GM23338 (cell line): ENCODE data around the gene RAB34. TPM values are rescaled to one million over a fixed set of nuclear protein-coding genes. Genes with fewer than 3 reads are reported as not detected.
"Not testable (repeated sequence)": the region's sequence is repeated elsewhere in the genome, so short reads cannot be mapped to it uniquely, and the experiment has no call there.

ENCODE experiments used
- ATAC-seq: fragments of 200-7000 bp; cut with Tn5 transposase; 3 replicates; pipeline ENCODE4 v1.9.1; 2020
- DNase-seq: peaks from one replicate; pipeline ENCODE4 v3.0.0-alpha.2; 2015; ENCODE audit warnings: low spot score
- H2AFZ ChIP-seq: fragments of 200-600 bp; sonication (generic); 2 replicates; pipeline ENCODE4 v1.8.0; 2016; ENCODE audit warnings: antibody characterized with exemption, mild to moderate bottlenecking, moderate library complexity
- H3F3A ChIP-seq: fragments of 200-600 bp; sonication (generic); replicated peaks from 2 replicates; pipeline ENCODE4 v1.8.0; 2017; ENCODE audit warnings: antibody characterized with exemption, mixed run types, low read depth
- H3K27ac ChIP-seq: fragments of 200-600 bp; sonication (generic); 2 replicates; pipeline ENCODE4 v1.6.1; 2016; ENCODE audit warnings: low read depth
- H3K27me3 ChIP-seq: fragments of 200-600 bp; sonication (generic); 2 replicates; pipeline ENCODE4 v1.8.0; 2016; ENCODE audit warnings: mild to moderate bottlenecking, mixed run types, moderate library complexity; ENCODE audit not compliant: insufficient read depth
- H3K36me3 ChIP-seq: fragments of 200-600 bp; sonication (generic); 2 replicates; pipeline ENCODE4 v1.8.0; 2016; ENCODE audit warnings: mild to moderate bottlenecking; ENCODE audit not compliant: insufficient read depth
- H3K4me1 ChIP-seq: fragments of 200-600 bp; sonication (generic); 2 replicates; pipeline ENCODE4 v1.8.0; 2016; ENCODE audit warnings: mild to moderate bottlenecking, moderate library complexity; ENCODE audit not compliant: insufficient read depth
- H3K4me2 ChIP-seq: fragments of 200-600 bp; sonication (generic); 2 replicates; pipeline ENCODE4 v1.7.1; 2017; ENCODE audit warnings: mixed run types
- H3K4me3 ChIP-seq: fragments of 200-600 bp; sonication (generic); 2 replicates; pipeline ENCODE4 v1.6.1; 2016; ENCODE audit warnings: mixed run types
- H3K79me2 ChIP-seq: fragments of 200-600 bp; sonication (generic); replicated peaks from 2 replicates; pipeline ENCODE4 v1.8.0; 2017; ENCODE audit warnings: mild to moderate bottlenecking; ENCODE audit not compliant: insufficient read depth
- H3K9me2 ChIP-seq: fragments of 200-600 bp; sonication (generic); 2 replicates; pipeline ENCODE4 v1.8.0; 2017; ENCODE audit not compliant: insufficient read depth
- H4K20me1 ChIP-seq: fragments of 200-600 bp; sonication (generic); replicated peaks from 2 replicates; pipeline ENCODE4 v1.8.0; 2017; ENCODE audit warnings: mild to moderate bottlenecking; ENCODE audit not compliant: insufficient read depth
- H3K27ac Mint-ChIP-seq: 2 replicates; pipeline ENCODE4 v1.8.0; 2020; ENCODE audit warnings: inconsistent platforms, mild to moderate bottlenecking, moderate library complexity, mixed read lengths
- H3K27me3 Mint-ChIP-seq: 3 replicates; pipeline ENCODE4 v1.8.0; 2022; ENCODE audit warnings: low read depth, mild to moderate bottlenecking, moderate library complexity, mixed read lengths, inconsistent platforms; ENCODE audit not compliant: insufficient read depth, poor library complexity
- H3K36me3 Mint-ChIP-seq: 3 replicates; pipeline ENCODE4 v1.8.0; 2021; ENCODE audit warnings: low read depth, mild to moderate bottlenecking, inconsistent platforms, moderate library complexity, mixed read lengths
- H3K4me1 Mint-ChIP-seq: 3 replicates; pipeline ENCODE4 v1.8.0; 2020; ENCODE audit warnings: mild to moderate bottlenecking, inconsistent platforms, mixed read lengths
- H3K4me3 Mint-ChIP-seq: 3 replicates; pipeline ENCODE4 v1.8.0; 2021; ENCODE audit warnings: moderate library complexity, mild to moderate bottlenecking, inconsistent platforms, mixed read lengths
- H3K9me3 Mint-ChIP-seq: 3 replicates; pipeline ENCODE4 v1.8.0; 2020; ENCODE audit warnings: moderate library complexity, mild to moderate bottlenecking, inconsistent platforms, mixed read lengths
- CTCF ChIP-seq, 2 experiments: fragments of 200-600 bp in 1 of 2; sonication (generic) in 1 of 2; conservative IDR thresholded peaks; 2 replicates each; pipeline versions ENCODE4 v1.5.1 to v1.6.1; 2016 to 2017; ENCODE audit warnings: antibody characterized with exemption in 2 of 2, low read depth in 2 of 2, mild to moderate bottlenecking in 2 of 2, moderate library complexity in 1 of 2
- ETS1 ChIP-seq: IDR thresholded peaks from 2 replicates; pipeline ENCODE4 v1.6.1; 2016; ENCODE audit warnings: antibody characterized with exemption
- EZH2 ChIP-seq: fragments of 200-600 bp; sonication (generic); IDR thresholded peaks from one replicate; pipeline ENCODE4 v1.8.0; 2017; ENCODE audit warnings: antibody characterized with exemption, mild to moderate bottlenecking, low read depth; ENCODE audit not compliant: unreplicated experiment
- POLR2AphosphoS5 ChIP-seq: IDR thresholded peaks from 2 replicates; pipeline ENCODE4 v1.6.1; 2016; ENCODE audit warnings: antibody characterized with exemption, low read depth
- REST ChIP-seq: IDR thresholded peaks from one replicate; pipeline ENCODE4 v1.6.1; 2018; ENCODE audit warnings: antibody characterized with exemption; ENCODE audit not compliant: unreplicated experiment
- ZNF331 ChIP-seq: fragments of 250-450 bp; sonication (Bioruptor Pico); IDR thresholded peaks from 2 replicates; pipeline ENCODE4 v1.5.0; 2020; ENCODE audit warnings: low read depth, mild to moderate bottlenecking, moderate library complexity
- ZNF462 ChIP-seq: fragments of 250-450 bp; sonication (Bioruptor Pico); IDR thresholded peaks from 2 replicates; pipeline ENCODE4 v1.5.0; 2020; ENCODE audit warnings: mild to moderate bottlenecking, moderate library complexity
- polyA plus RNA-seq: library from polyadenylated mRNA; unstranded; fragments of >200 nt; fragmentation: Nextera tagmentation; extraction: Ambion mirVana; gene quantifications from 2 replicates; pipeline ENCODE4 v1.2.1, GENCODE V29; 2016
- total RNA-seq: library from RNA; depleted of rRNA; stranded (reverse); fragments of >200 nt; shearing (Covaris generic); gene quantifications from 2 replicates; pipeline ENCODE4 v1.2.3, GENCODE V29; 2014

Gene RAB34
- total and polyA plus RNA-seq, 2 experiments from 2014 or later, result 184 to 394 TPM

- TF ChIP-seq CTCF (conservative IDR thresholded peaks at IDR 0.05; ENCODE audit: low read depth in 2 of 2) (no peak), ETS1 (no peak; the same call in 1 of the 2 replicates), POLR2AphosphoS5 (peak; percentile 40), ZNF331 (CRISPR knock-in tag) (no peak), ZNF462 (CRISPR knock-in tag) (no peak), EZH2 (no peak), REST (no peak)
- peaks cover 7% of the 10 kb centered on the region for H3K9me3 Mint-ChIP-seq
- no peaks in the 10 kb centered on the region for H3K9me2 ChIP-seq
- peaks cover 33% of the 10 kb centered on the region for H4K20me1 ChIP-seq
- H3F3A ChIP-seq, result peaks cover 65% of the 10 kb centered on the region
- H2AFZ ChIP-seq, result no peak overlapping the region
- peaks cover 58% of the 10 kb centered on the region for H3K36me3 Mint-ChIP-seq
- H3K79me2 ChIP-seq, result peaks cover 35% of the 10 kb centered on the region
- H3K4me1 ChIP-seq, result peaks cover 39% of the 10 kb centered on the region
- peaks cover 44% of the 10 kb centered on the region for H3K27me3 Mint-ChIP-seq
- DNase-seq (peak; percentile 41), ATAC-seq (no peak)
- peak overlapping the region; percentile 98 for H3K4me3 ChIP-seq
- H3K4me1 Mint-ChIP-seq, result peaks cover 47% of the 10 kb centered on the region
- peak overlapping the region; percentile 95 for H3K27ac ChIP-seq
- peak overlapping the region; percentile 99 for H3K27ac Mint-ChIP-seq
- H3K27me3 ChIP-seq, result no peaks in the 10 kb centered on the region
- peaks cover 39% of the 10 kb centered on the region for H3K36me3 ChIP-seq
- peak overlapping the region; percentile 98 for H3K4me2 ChIP-seq
- peak overlapping the region; percentile 89 for H3K4me3 Mint-ChIP-seq
Measured at GRCh38 chr17:28724500-28725165, 7.0 kb upstream of the RAB34 start.

- Histone ChIP-seq H3K4me3 (peak overlapping the region; percentile 98), H3K79me2 (peaks cover 35% of the 10 kb centered on the region), H3K36me3 (peaks cover 39% of the 10 kb centered on the region), H3K27ac (peak overlapping the region; percentile 95), H4K20me1 (peaks cover 33% of the 10 kb centered on the region), H3K4me1 (peaks cover 39% of the 10 kb centered on the region), H3F3A (peaks cover 65% of the 10 kb centered on the region), H3K4me2 (peak overlapping the region; percentile 98)
- H2AFZ ChIP-seq, ATAC-seq, H3K9me2 ChIP-seq, H3K27me3 ChIP-seq, DNase-seq, H3K9me3 Mint-ChIP-seq: not testable (repeated sequence)
- Mint-ChIP-seq H3K27ac (peak overlapping the region; percentile 37; the same call in 1 of the 2 replicates), H3K4me3 (peak overlapping the region; percentile 89), H3K27me3 (peaks cover 45% of the 10 kb centered on the region), H3K4me1 (peaks cover 48% of the 10 kb centered on the region), H3K36me3 (peaks cover 58% of the 10 kb centered on the region)
Measured at GRCh38 chr17:28723836-28724499, 6.3 kb upstream of the RAB34 start.
